Hepatocyte (in vitro differentiated cells): ENCODE data around the gene ATF3. TPM values are rescaled to one million over a fixed set of nuclear protein-coding genes. Genes with fewer than 3 reads are reported as not detected.

Experiments used
- DNase-seq: peaks from one replicate; pipeline ENCODE4 v3.0.0-alpha.2; 2016; ENCODE audit warnings: low spot score
- H2AFZ ChIP-seq: fragments of 200-600 bp; sonication (generic); 2 replicates; pipeline ENCODE4 v1.6.0; 2016; ENCODE audit warnings: antibody characterized with exemption, mild to moderate bottlenecking
- H3K27ac ChIP-seq: fragments of 200-600 bp; sonication (generic); 2 replicates; pipeline ENCODE4 v1.5.1; 2016; ENCODE audit warnings: mild to moderate bottlenecking
- H3K27me3 ChIP-seq: fragments of 200-600 bp; sonication (generic); 2 replicates; pipeline ENCODE4 v1.6.1; 2016
- H3K36me3 ChIP-seq: fragments of 200-600 bp; sonication (generic); replicated peaks from 2 replicates; pipeline ENCODE4 v1.5.1; 2016; ENCODE audit warnings: low read depth; ENCODE audit not compliant: insufficient read depth
- H3K4me1 ChIP-seq: fragments of 200-600 bp; sonication (generic); 2 replicates; pipeline ENCODE4 v1.5.1; 2016; ENCODE audit warnings: mild to moderate bottlenecking, moderate library complexity; ENCODE audit not compliant: insufficient read depth
- H3K4me2 ChIP-seq: fragments of 200-600 bp; sonication (generic); 2 replicates; pipeline ENCODE4 v1.6.0; 2016
- H3K4me3 ChIP-seq: fragments of 200-600 bp; sonication (generic); 2 replicates; pipeline ENCODE4 v1.5.1; 2016; ENCODE audit warnings: mild to moderate bottlenecking
- H3K79me2 ChIP-seq: fragments of 200-600 bp; sonication (generic); 2 replicates; pipeline ENCODE4 v1.6.0; 2017; ENCODE audit warnings: mild to moderate bottlenecking
- H3K9me2 ChIP-seq: fragments of 200-600 bp; sonication (generic); replicated peaks from 2 replicates; pipeline ENCODE4 v1.6.0; 2017; ENCODE audit warnings: mild to moderate bottlenecking; ENCODE audit not compliant: insufficient read depth
- H3K9me3 ChIP-seq: fragments of 200-600 bp; sonication (generic); 2 replicates; pipeline ENCODE4 v1.5.1; 2016; ENCODE audit warnings: low read depth, mild to moderate bottlenecking
- H4K20me1 ChIP-seq: fragments of 200-600 bp; sonication (generic); 2 replicates; pipeline ENCODE4 v1.6.0; 2016; ENCODE audit warnings: mild to moderate bottlenecking; ENCODE audit not compliant: insufficient read depth, poor library complexity, severe bottlenecking
- CTCF ChIP-seq: fragments of 200-600 bp; sonication (generic); IDR thresholded peaks from 2 replicates; pipeline ENCODE4 v1.5.1; 2016; ENCODE audit warnings: antibody characterized with exemption, mild to moderate bottlenecking; ENCODE audit not compliant: poor library complexity
- EZH2 ChIP-seq: fragments of 200-600 bp; sonication (generic); IDR thresholded peaks from 2 replicates; pipeline ENCODE4 v1.6.1; 2016; ENCODE audit warnings: antibody characterized with exemption, mild to moderate bottlenecking, borderline replicate concordance
- EZH2phosphoT487 ChIP-seq: fragments of 200-600 bp; sonication (generic); IDR thresholded peaks from one replicate; pipeline ENCODE4 v1.6.1; 2018; ENCODE audit warnings: antibody characterized with exemption, mild to moderate bottlenecking, low read depth, moderate library complexity; ENCODE audit not compliant: unreplicated experiment, severe bottlenecking
- WGBS: methylation state at CpG from one replicate; pipeline ENCODE4 v1.1.6; 2016; ENCODE audit warnings: low lambda C conversion rate; ENCODE audit errors: missing lambda C conversion rate; 5-methylcytosine and 5-hydroxymethylcytosine counted together
- polyA plus RNA-seq: library from polyadenylated mRNA; unstranded; fragments of >200 nt; fragmentation: Nextera tagmentation; extraction: Ambion mirVana; gene quantifications from 2 replicates; pipeline ENCODE4 v1.2.1, GENCODE V29; 2016
- total RNA-seq: library from RNA; depleted of rRNA; stranded (reverse); fragments of >200 nt; gene quantifications from 2 replicates; pipeline ENCODE4 v1.2.3, GENCODE V29; 2014

Gene ATF3
- total and polyA plus RNA-seq, 2 experiments from 2014 or later, result 128 to 129 TPM

- peaks cover 41% of the 10 kb centered on the region for H3K79me2 ChIP-seq
- H4K20me1 ChIP-seq, result peaks cover 23% of the 10 kb centered on the region
- no peak for DNase-seq
- 20% methylated on average over 20 of the region's 20 CpGs for WGBS
- H3K27me3 ChIP-seq, result no peaks in the 10 kb centered on the region
- no peaks in the 10 kb centered on the region for H3K9me2 ChIP-seq
- peak overlapping the region; percentile 91 for H3K4me3 ChIP-seq
- H3K27ac ChIP-seq, result peak overlapping the region; percentile 99
- H3K36me3 ChIP-seq, result no peaks in the 10 kb centered on the region
- H3K9me3 ChIP-seq, result no peaks in the 10 kb centered on the region
- peaks cover 23% of the 10 kb centered on the region for H3K4me1 ChIP-seq
- no peak for TF ChIP-seq EZH2phosphoT487
- peak overlapping the region; percentile 26 for H2AFZ ChIP-seq
- peak overlapping the region; percentile 86 for H3K4me2 ChIP-seq
Measured at GRCh38 chr1:212609701-212610574, 1.4 kb downstream of the ATF3 start.

GRCh38 chr1:212610575-212610967, 2.0 kb downstream of the ATF3 start:
- peaks cover 43% of the 10 kb centered on the region for H3K79me2 ChIP-seq
- peaks cover 23% of the 10 kb centered on the region for H4K20me1 ChIP-seq
- no peaks in the 10 kb centered on the region for H3K27me3 ChIP-seq
- TF ChIP-seq CTCF, result no peak
- no peak for TF ChIP-seq EZH2phosphoT487
- no peak overlapping the region for H2AFZ ChIP-seq
- H3K4me1 ChIP-seq, result peaks cover 23% of the 10 kb centered on the region
- no peak for DNase-seq
- peak overlapping the region; percentile 86 for H3K4me2 ChIP-seq
- H3K9me3 ChIP-seq, result no peaks in the 10 kb centered on the region
- no peaks in the 10 kb centered on the region for H3K36me3 ChIP-seq
- WGBS, result 55% methylated on average over 5 of the region's 5 CpGs
- no peaks in the 10 kb centered on the region for H3K9me2 ChIP-seq
- H3K27ac ChIP-seq, result no peak overlapping the region
- H3K4me3 ChIP-seq, result peak overlapping the region; percentile 91

GRCh38 chr1:212611000-212611948, 2.7 kb downstream of the ATF3 start:
- H3K79me2 ChIP-seq, result peaks cover 46% of the 10 kb centered on the region
- H3K4me2 ChIP-seq, result peak overlapping the region; percentile 86
- H3K9me2 ChIP-seq, result no peaks in the 10 kb centered on the region
- DNase-seq, result no peak
- H3K27ac ChIP-seq, result peak overlapping the region; percentile 20
- no peaks in the 10 kb centered on the region for H3K9me3 ChIP-seq
- WGBS, result 56% methylated on average over 2 of the region's 2 CpGs
- peaks cover 18% of the 10 kb centered on the region for H3K4me1 ChIP-seq
- TF ChIP-seq EZH2 (no peak), EZH2phosphoT487 (no peak), CTCF (no peak)
- H4K20me1 ChIP-seq, result peaks cover 23% of the 10 kb centered on the region
- H3K4me3 ChIP-seq, result no peak overlapping the region
- no peaks in the 10 kb centered on the region for H3K27me3 ChIP-seq
- H3K36me3 ChIP-seq, result no peaks in the 10 kb centered on the region
- no peak overlapping the region for H2AFZ ChIP-seq
